MM.1S (cell line): ENCODE results near the gene EPB41L1.

Experiments used
- DNase-seq: peaks from one replicate; pipeline ENCODE4 v3.0.0-alpha.2; 2015
- H2AFZ ChIP-seq: fragments of 300-600 bp; sonication (generic); 2 replicates; pipeline ENCODE4 v1.6.0; 2016; ENCODE audit warnings: antibody characterized with exemption, low read length
- H3F3A ChIP-seq: fragments of 300-600 bp; sonication (generic); 2 replicates; pipeline ENCODE4 v1.6.1; 2016; ENCODE audit warnings: mild to moderate bottlenecking, antibody characterized with exemption, low read length, moderate library complexity, mixed read lengths; ENCODE audit not compliant: insufficient read depth
- H3K27ac ChIP-seq: fragments of 300-600 bp; sonication (generic); 2 replicates; pipeline ENCODE4 v1.5.1; 2016; ENCODE audit warnings: mild to moderate bottlenecking, low read length
- H3K27me3 ChIP-seq: fragments of 300-600 bp; sonication (generic); replicated peaks from 2 replicates; pipeline ENCODE4 v1.6.0; 2016; ENCODE audit warnings: low read length; ENCODE audit not compliant: insufficient read depth
- H3K36me3 ChIP-seq: fragments of 300-600 bp; sonication (generic); replicated peaks from 2 replicates; pipeline ENCODE4 v1.6.1; 2016; ENCODE audit warnings: mild to moderate bottlenecking, low read length, mixed read lengths; ENCODE audit not compliant: insufficient read depth
- H3K4me1 ChIP-seq: fragments of 300-600 bp; sonication (generic); 2 replicates; pipeline ENCODE4 v1.6.1; 2016; ENCODE audit warnings: low read length, mixed read lengths
- H3K4me2 ChIP-seq: fragments of 300-600 bp; sonication (generic); 2 replicates; pipeline ENCODE4 v1.6.0; 2016; ENCODE audit warnings: low read depth, low read length
- H3K4me3 ChIP-seq: fragments of 300-600 bp; sonication (generic); 2 replicates; pipeline ENCODE4 v1.5.1; 2016; ENCODE audit warnings: low read length, mixed read lengths
- H3K79me2 ChIP-seq: fragments of 300-600 bp; sonication (generic); 2 replicates; pipeline ENCODE4 v1.6.1; 2016; ENCODE audit warnings: mixed run types, low read length, mixed read lengths
- H3K9ac ChIP-seq: fragments of 300-600 bp; sonication (generic); 2 replicates; pipeline ENCODE4 v1.6.1; 2016; ENCODE audit warnings: low read length, mixed read lengths
- H3K9me2 ChIP-seq: fragments of 300-600 bp; sonication (generic); replicated peaks from 2 replicates; pipeline ENCODE4 v1.6.1; 2016; ENCODE audit warnings: mild to moderate bottlenecking, low read length, mixed read lengths; ENCODE audit not compliant: insufficient read depth
- H3K9me3 ChIP-seq: fragments of 300-600 bp; sonication (generic); replicated peaks from 2 replicates; pipeline ENCODE4 v1.6.1; 2016; ENCODE audit warnings: mild to moderate bottlenecking, low read length, mixed read lengths; ENCODE audit not compliant: insufficient read depth
- H4K20me1 ChIP-seq: fragments of 300-600 bp; sonication (generic); 2 replicates; pipeline ENCODE4 v1.6.1; 2016; ENCODE audit warnings: mild to moderate bottlenecking, low read length, moderate library complexity, mixed read lengths; ENCODE audit not compliant: insufficient read depth
- EZH2 ChIP-seq: fragments of 300-600 bp; sonication (generic); optimal IDR thresholded peaks from 2 replicates; pipeline ENCODE3; 2017; ENCODE audit warnings: low read depth, mild to moderate bottlenecking, antibody characterized with exemption, low read length, mixed read lengths
- EZH2phosphoT487 ChIP-seq: fragments of 300-600 bp; sonication (generic); IDR thresholded peaks from 2 replicates; pipeline ENCODE4 v1.6.1; 2018; ENCODE audit warnings: antibody characterized with exemption, low read length
- TF ChIP-seq, protein P1 (sequence below): fragments of 300-600 bp; sonication (generic); IDR thresholded peaks from 2 replicates; pipeline ENCODE4 v1.5.1; 2016; ENCODE audit warnings: antibody characterized with exemption, low read length, mixed read lengths

Gene EPB41L1

GRCh38 chr20:36274181-36274841, 119.8 kb downstream of the EPB41L1 start:
- H3F3A ChIP-seq, result no peaks in the 10 kb centered on the region
- no peaks in the 10 kb centered on the region for H3K79me2 ChIP-seq
- TF ChIP-seq EZH2phosphoT487 (no peak), EZH2 (no peak)
- TF ChIP-seq, protein P1, sequence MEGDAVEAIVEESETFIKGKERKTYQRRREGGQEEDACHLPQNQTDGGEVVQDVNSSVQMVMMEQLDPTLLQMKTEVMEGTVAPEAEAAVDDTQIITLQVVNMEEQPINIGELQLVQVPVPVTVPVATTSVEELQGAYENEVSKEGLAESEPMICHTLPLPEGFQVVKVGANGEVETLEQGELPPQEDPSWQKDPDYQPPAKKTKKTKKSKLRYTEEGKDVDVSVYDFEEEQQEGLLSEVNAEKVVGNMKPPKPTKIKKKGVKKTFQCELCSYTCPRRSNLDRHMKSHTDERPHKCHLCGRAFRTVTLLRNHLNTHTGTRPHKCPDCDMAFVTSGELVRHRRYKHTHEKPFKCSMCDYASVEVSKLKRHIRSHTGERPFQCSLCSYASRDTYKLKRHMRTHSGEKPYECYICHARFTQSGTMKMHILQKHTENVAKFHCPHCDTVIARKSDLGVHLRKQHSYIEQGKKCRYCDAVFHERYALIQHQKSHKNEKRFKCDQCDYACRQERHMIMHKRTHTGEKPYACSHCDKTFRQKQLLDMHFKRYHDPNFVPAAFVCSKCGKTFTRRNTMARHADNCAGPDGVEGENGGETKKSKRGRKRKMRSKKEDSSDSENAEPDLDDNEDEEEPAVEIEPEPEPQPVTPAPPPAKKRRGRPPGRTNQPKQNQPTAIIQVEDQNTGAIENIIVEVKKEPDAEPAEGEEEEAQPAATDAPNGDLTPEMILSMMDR, result no peak
- DNase-seq, result no peak
- H3K9me3 ChIP-seq, result no peaks in the 10 kb centered on the region
- H3K27ac ChIP-seq, result no peak overlapping the region
- H3K4me3 ChIP-seq, result no peak overlapping the region
- H3K27me3 ChIP-seq, result peaks cover 26% of the 10 kb centered on the region
- no peak overlapping the region for H3K9ac ChIP-seq
- H3K36me3 ChIP-seq, result no peaks in the 10 kb centered on the region
- no peaks in the 10 kb centered on the region for H3K4me1 ChIP-seq
- no peaks in the 10 kb centered on the region for H3K9me2 ChIP-seq
- H2AFZ ChIP-seq, result no peak overlapping the region
- no peak overlapping the region for H3K4me2 ChIP-seq
- no peaks in the 10 kb centered on the region for H4K20me1 ChIP-seq

DNA sequence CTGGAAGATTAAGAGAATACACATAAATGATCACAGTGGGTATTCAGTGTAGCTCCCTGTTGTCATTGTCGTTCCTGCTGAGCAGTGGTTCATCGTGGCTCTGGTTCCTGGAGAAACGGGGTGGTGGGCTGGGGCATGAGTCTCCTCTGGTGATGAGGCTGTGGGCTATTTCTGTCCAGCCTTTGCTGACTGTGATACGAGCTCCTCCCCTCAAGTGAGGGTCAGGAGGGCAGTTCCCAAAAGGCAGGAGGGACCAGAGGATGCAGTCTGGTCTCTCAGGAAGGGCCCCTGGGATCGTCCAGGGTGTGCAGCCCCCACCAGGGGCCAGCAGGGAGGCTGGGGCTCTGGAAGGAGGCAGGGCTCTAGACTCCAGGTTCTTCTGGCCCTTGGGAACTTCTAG, 120.5 kb downstream of the EPB41L1 start:
- H3K4me2 ChIP-seq, result no peak overlapping the region
- no peaks in the 10 kb centered on the region for H4K20me1 ChIP-seq
- no peak for DNase-seq
- no peak overlapping the region for H3K9ac ChIP-seq
- H3K36me3 ChIP-seq, result no peaks in the 10 kb centered on the region
- H3F3A ChIP-seq, result no peaks in the 10 kb centered on the region
- no peaks in the 10 kb centered on the region for H3K79me2 ChIP-seq
- no peak overlapping the region for H3K27ac ChIP-seq
- peaks cover 26% of the 10 kb centered on the region for H3K27me3 ChIP-seq
- no peaks in the 10 kb centered on the region for H3K9me2 ChIP-seq
- no peak overlapping the region for H2AFZ ChIP-seq
- H3K4me3 ChIP-seq, result no peak overlapping the region
- no peaks in the 10 kb centered on the region for H3K9me3 ChIP-seq
- TF ChIP-seq EZH2phosphoT487, result no peak
- TF ChIP-seq EZH2, result no peak
- TF ChIP-seq, protein P1, result no peak
- H3K4me1 ChIP-seq, result no peaks in the 10 kb centered on the region

DNA sequence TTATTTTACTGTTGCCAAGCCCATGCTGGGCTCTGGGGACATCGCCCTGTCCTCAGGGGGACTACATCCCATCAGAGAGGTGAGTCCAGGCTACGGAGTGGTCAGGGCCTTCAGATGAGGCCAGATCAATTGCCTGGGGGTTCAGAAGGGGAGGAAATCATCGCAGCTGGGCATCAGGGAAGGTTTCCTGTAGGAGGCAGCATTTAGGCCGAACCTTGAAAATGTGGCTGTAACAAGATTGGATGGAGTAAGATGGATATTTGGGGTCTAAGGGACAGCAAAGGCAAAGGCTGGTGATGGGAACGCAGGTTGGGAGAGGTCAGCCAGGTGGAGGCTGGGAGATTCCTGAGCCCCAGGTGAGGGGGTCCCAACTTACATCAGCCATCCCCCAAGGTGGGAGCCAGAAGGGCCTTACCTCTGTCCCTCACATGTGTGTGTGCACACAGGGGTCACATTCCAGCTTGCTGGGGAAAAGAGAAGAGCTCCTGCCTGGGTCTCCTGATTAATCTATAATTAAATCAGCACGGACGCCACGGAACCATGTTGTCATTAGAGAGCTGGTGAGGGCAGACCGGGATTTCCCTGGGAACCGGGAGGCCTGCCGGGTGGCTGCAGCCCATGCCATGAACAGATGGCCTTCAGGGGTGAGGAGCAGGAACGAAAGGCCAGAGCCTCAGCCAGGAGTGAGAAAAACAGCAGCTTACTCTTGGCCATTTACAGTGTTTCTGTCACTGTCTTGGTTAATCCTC, 121.1 kb downstream of the EPB41L1 start:
- Histone ChIP-seq H3K36me3 (no peaks in the 10 kb centered on the region), H3K9me3 (no peaks in the 10 kb centered on the region), H3K4me1 (no peaks in the 10 kb centered on the region), H3K9ac (no peak overlapping the region), H4K20me1 (no peaks in the 10 kb centered on the region), H2AFZ (no peak overlapping the region), H3K27ac (no peak overlapping the region), H3K27me3 (peaks cover 26% of the 10 kb centered on the region), H3F3A (no peaks in the 10 kb centered on the region), H3K4me3 (no peak overlapping the region), H3K9me2 (no peaks in the 10 kb centered on the region), H3K79me2 (no peaks in the 10 kb centered on the region), H3K4me2 (no peak overlapping the region)
- DNase-seq, result no peak
- TF ChIP-seq, protein P1, result no peak
- TF ChIP-seq EZH2phosphoT487 (no peak), EZH2 (no peak)
